GM23248 (cell line): ENCODE measurements around the gene RHOD. TPM values are rescaled to one million over a fixed set of nuclear protein-coding genes. Genes with fewer than 3 reads are reported as not detected.

ENCODE experiments used
- DNase-seq: peaks from one replicate; pipeline ENCODE4 v3.0.0-alpha.2; 2015
- H2AFZ ChIP-seq: fragments of 200-600 bp; sonication (generic); 2 replicates; pipeline ENCODE4 v1.6.1; 2016; ENCODE audit warnings: antibody characterized with exemption
- H3F3A ChIP-seq: fragments of 200-600 bp; sonication (generic); 2 replicates; pipeline ENCODE4 v1.6.1; 2016; ENCODE audit warnings: mild to moderate bottlenecking, antibody characterized with exemption, mixed run types; ENCODE audit not compliant: insufficient read depth
- H3K27ac ChIP-seq: fragments of 200-600 bp; sonication (generic); 2 replicates; pipeline ENCODE4 v1.5.1; 2016; ENCODE audit warnings: mild to moderate bottlenecking
- H3K27me3 ChIP-seq: fragments of 200-600 bp; sonication (generic); replicated peaks from 2 replicates; pipeline ENCODE4 v1.6.1; 2016; ENCODE audit warnings: mild to moderate bottlenecking; ENCODE audit not compliant: insufficient read depth
- H3K36me3 ChIP-seq: fragments of 200-600 bp; sonication (generic); 2 replicates; pipeline ENCODE4 v1.6.1; 2016; ENCODE audit warnings: low read depth, mild to moderate bottlenecking
- H3K4me1 ChIP-seq: fragments of 200-600 bp; sonication (generic); 2 replicates; pipeline ENCODE4 v1.6.1; 2016; ENCODE audit warnings: mild to moderate bottlenecking; ENCODE audit not compliant: insufficient read depth
- H3K4me2 ChIP-seq: fragments of 200-600 bp; sonication (generic); one replicate; pipeline ENCODE4 v1.6.1; 2016; ENCODE audit warnings: mild to moderate bottlenecking; ENCODE audit not compliant: unreplicated experiment
- H3K4me3 ChIP-seq: fragments of 200-600 bp; sonication (generic); 2 replicates; pipeline ENCODE4 v1.5.1; 2016; ENCODE audit warnings: mild to moderate bottlenecking
- H3K79me2 ChIP-seq: fragments of 200-600 bp; sonication (generic); 2 replicates; pipeline ENCODE4 v1.6.1; 2016; ENCODE audit warnings: mild to moderate bottlenecking; ENCODE audit not compliant: insufficient read depth
- H3K9ac ChIP-seq: fragments of 200-600 bp; sonication (generic); 2 replicates; pipeline ENCODE4 v1.6.1; 2016; ENCODE audit warnings: mild to moderate bottlenecking
- H3K9me2 ChIP-seq: fragments of 200-600 bp; sonication (generic); 2 replicates; pipeline ENCODE4 v1.6.1; 2016; ENCODE audit warnings: mixed run types, mild to moderate bottlenecking, moderate library complexity; ENCODE audit not compliant: insufficient read depth
- H3K9me3 ChIP-seq: fragments of 200-600 bp; sonication (generic); one replicate; pipeline ENCODE4 v1.6.1; 2017; ENCODE audit warnings: low read depth
- H4K20me1 ChIP-seq: fragments of 200-600 bp; sonication (generic); 2 replicates; pipeline ENCODE4 v1.6.0; 2016; ENCODE audit not compliant: insufficient read depth
- EZH2 ChIP-seq: fragments of 200-600 bp; sonication (generic); IDR thresholded peaks from 2 replicates; pipeline ENCODE4 v1.6.1; 2018; ENCODE audit warnings: antibody characterized with exemption, mild to moderate bottlenecking; ENCODE audit not compliant: insufficient read depth, poor library complexity, severe bottlenecking
- EZH2phosphoT487 ChIP-seq: fragments of 200-600 bp; sonication (generic); IDR thresholded peaks from 2 replicates; pipeline ENCODE4 v1.6.1; 2018; ENCODE audit warnings: antibody characterized with exemption, moderate library complexity, mild to moderate bottlenecking, low read depth; ENCODE audit not compliant: insufficient read depth
- WGBS, 2 experiments: methylation state at CpG; one replicate each; pipeline ENCODE4 v1.1.6; 2015 to 2017; ENCODE audit warnings: low lambda C conversion rate in 2 of 2, low coverage in 1 of 2; ENCODE audit errors: missing lambda C conversion rate in 2 of 2; 5-methylcytosine and 5-hydroxymethylcytosine counted together
- in situ Hi-C: fragments of 300-500 bp; cut with MboI; formaldehyde crosslinking; loops from 2 replicates; pipeline ENCODE4 v1.15.0; 2020
- polyA plus RNA-seq: library from polyadenylated mRNA; unstranded; fragments of >200 nt; fragmentation: Nextera tagmentation; extraction: Ambion mirVana; gene quantifications from 2 replicates; pipeline ENCODE4 v1.2.1, GENCODE V29; 2016
- total RNA-seq: library from RNA; depleted of rRNA; stranded (reverse); fragments of >200 nt; shearing (Covaris generic); gene quantifications from 2 replicates; pipeline ENCODE4 v1.2.3, GENCODE V29; 2014

The RHOD gene
- total and polyA plus RNA-seq, 2 experiments from 2014 or later: 28.7 to 32.3 TPM

GRCh38 chr11:67014343-67014742 is 42.3 kb upstream of the RHOD start:
- Histone ChIP-seq H3K4me1 (no peaks in the 10 kb centered on the region), H3K79me2 (no peaks in the 10 kb centered on the region), H3K36me3 (no peaks in the 10 kb centered on the region), H3K27me3 (no peaks in the 10 kb centered on the region), H3K4me3 (no peak overlapping the region), H3F3A (no peaks in the 10 kb centered on the region), H2AFZ (no peak overlapping the region), H3K9ac (no peak overlapping the region), H4K20me1 (no peaks in the 10 kb centered on the region), H3K27ac (no peak overlapping the region), H3K9me2 (no peaks in the 10 kb centered on the region), H3K4me2 (no peak overlapping the region), H3K9me3 (no peaks in the 10 kb centered on the region)
- in situ Hi-C loops: no loop called here
- WGBS, 2 experiments: 84 to 87% methylated on average over 7 of the region's 7 CpGs
- TF ChIP-seq EZH2phosphoT487: no peak
- DNase-seq: no peak

DNA sequence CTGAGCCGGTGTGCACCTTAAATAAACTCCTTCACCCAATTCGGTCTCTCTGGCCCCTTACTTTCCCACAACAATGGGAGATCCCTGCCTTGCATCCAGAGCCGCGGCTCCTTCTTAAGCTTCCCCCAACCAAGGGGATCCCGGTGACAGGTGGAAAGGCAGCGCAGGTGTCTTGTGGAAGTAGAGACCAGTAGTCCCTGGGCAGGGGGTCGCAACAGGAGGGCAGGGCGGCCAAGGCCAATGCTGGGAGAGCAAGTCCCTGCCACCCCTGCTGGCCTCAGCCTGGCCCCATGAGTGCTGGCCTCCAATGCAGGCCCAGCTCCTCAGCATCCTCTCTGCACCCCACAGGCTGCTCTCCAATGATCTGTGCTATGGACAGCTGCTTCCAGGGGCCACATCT is 41.6 kb upstream of the RHOD start:
- Histone ChIP-seq H3K27ac (no peak overlapping the region), H3K27me3 (no peaks in the 10 kb centered on the region), H4K20me1 (no peaks in the 10 kb centered on the region), H3K79me2 (no peaks in the 10 kb centered on the region), H3K9me3 (no peaks in the 10 kb centered on the region), H3K4me2 (no peak overlapping the region), H3K9ac (no peak overlapping the region), H3K4me1 (no peaks in the 10 kb centered on the region), H2AFZ (no peak overlapping the region), H3F3A (no peaks in the 10 kb centered on the region), H3K4me3 (no peak overlapping the region), H3K36me3 (no peaks in the 10 kb centered on the region), H3K9me2 (no peaks in the 10 kb centered on the region)
- no peak for DNase-seq
- 82 to 87% methylated on average over 8 of the region's 8 CpGs for WGBS, 2 experiments
- TF ChIP-seq EZH2phosphoT487 (no peak), EZH2 (no peak)
- in situ Hi-C loops: no loop called here

GRCh38 chr11:67016550-67016949 is 40.1 kb upstream of the RHOD start:
- no peaks in the 10 kb centered on the region for H3K36me3 ChIP-seq
- no peak overlapping the region for H3K9ac ChIP-seq
- no peaks in the 10 kb centered on the region for H3K27me3 ChIP-seq
- H3F3A ChIP-seq: peaks cover 6% of the 10 kb centered on the region; the same call in 1 of the 2 replicates
- 68 to 80% methylated on average over 5 of the region's 5 CpGs for WGBS, 2 experiments
- H3K9me2 ChIP-seq: no peaks in the 10 kb centered on the region
- TF ChIP-seq EZH2: no peak
- no peak for TF ChIP-seq EZH2phosphoT487
- no peaks in the 10 kb centered on the region for H4K20me1 ChIP-seq
- H3K9me3 ChIP-seq: no peaks in the 10 kb centered on the region
- H3K79me2 ChIP-seq: no peaks in the 10 kb centered on the region
- in situ Hi-C loops: no loop called here
- H2AFZ ChIP-seq: no peak overlapping the region
- DNase-seq: no peak
- no peak overlapping the region for H3K4me2 ChIP-seq
- H3K27ac ChIP-seq: no peak overlapping the region
- no peak overlapping the region for H3K4me3 ChIP-seq
- no peaks in the 10 kb centered on the region for H3K4me1 ChIP-seq

DNA sequence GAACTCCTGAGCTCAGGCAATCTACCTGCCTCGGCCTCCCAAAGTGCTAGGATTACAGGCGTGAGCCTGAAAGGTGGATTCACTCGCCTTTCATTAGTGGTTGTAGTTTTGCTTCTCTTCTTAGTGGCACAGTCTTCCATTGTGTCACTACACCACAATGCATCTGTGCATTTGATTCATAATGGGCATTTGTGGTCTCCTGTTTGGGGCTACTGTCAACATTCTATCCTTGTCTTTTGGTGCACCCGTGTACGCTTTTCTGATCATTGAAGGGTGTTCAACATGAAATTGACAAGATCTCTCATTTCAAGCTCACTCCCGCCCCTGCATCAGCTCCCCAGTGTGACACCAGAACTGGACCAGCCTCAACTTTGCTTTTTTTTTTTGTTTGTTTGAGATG is 35.7 kb upstream of the RHOD start:
- no peaks in the 10 kb centered on the region for H3K27me3 ChIP-seq
- no peaks in the 10 kb centered on the region for H3K9me3 ChIP-seq
- WGBS, 2 experiments: 92 to 93% methylated on average over 6 of the region's 6 CpGs
- in situ Hi-C loops: no loop called here
- no peaks in the 10 kb centered on the region for H3K9me2 ChIP-seq
- DNase-seq: no peak
- H4K20me1 ChIP-seq: no peaks in the 10 kb centered on the region
- H3K4me2 ChIP-seq: no peak overlapping the region
- H2AFZ ChIP-seq: no peak overlapping the region
- H3K9ac ChIP-seq: no peak overlapping the region
- no peak overlapping the region for H3K4me3 ChIP-seq
- no peaks in the 10 kb centered on the region for H3K36me3 ChIP-seq
- H3K27ac ChIP-seq: no peak overlapping the region
- H3K4me1 ChIP-seq: peaks cover 9% of the 10 kb centered on the region
- no peak for TF ChIP-seq EZH2phosphoT487
- no peak for TF ChIP-seq EZH2
- no peaks in the 10 kb centered on the region for H3K79me2 ChIP-seq
- peaks cover 7% of the 10 kb centered on the region; the same call in 1 of the 2 replicates for H3F3A ChIP-seq
